HG03565 (cell line): ENCODE measurements around the gene ADGRG1.

Source experiments
- ATAC-seq: cut with Tn5 transposase; IDR thresholded peaks from one replicate; pipeline ENCODE4 v1.9.1; 2021; ENCODE audit warnings: mild to moderate bottlenecking, moderate library complexity; ENCODE audit not compliant: unreplicated experiment

The ADGRG1 gene

DNA sequence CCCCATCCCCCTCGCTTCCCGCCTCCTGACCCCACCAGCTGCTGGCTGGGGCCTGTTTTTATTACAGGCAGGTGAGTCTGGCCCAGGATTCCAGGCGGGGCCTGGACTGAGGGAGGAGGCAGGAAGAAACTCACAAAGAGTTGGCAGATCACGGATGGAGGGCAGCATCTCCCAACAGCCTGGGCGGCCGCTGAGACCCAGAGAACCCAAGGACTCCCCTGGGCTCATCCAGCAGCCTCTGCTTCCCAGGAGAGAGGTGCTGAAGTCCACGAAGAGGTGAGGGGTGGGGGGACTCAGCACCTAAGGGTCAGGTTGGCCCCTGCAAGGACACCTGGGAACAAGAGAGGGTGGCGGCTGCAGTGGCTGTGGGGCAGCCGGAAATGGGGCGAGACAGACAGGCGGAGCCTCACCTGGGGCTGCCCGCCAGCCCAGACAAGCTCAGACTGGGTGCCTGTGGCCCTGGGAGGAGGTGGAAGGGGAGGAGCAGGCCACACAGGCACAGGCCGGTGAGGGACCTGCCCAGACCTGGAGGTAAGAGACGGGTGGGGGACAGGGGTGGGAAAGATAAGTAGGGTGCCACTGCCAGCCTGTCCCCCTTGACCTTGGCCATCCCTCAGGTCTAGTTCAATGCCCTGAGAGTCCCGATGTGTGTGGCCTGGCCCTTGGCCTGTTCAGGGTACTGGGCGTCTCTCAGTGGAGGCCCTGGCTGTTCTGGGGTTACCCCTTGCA is 8.7 kb upstream of the ADGRG1 start:
- no peak for ATAC-seq

DNA sequence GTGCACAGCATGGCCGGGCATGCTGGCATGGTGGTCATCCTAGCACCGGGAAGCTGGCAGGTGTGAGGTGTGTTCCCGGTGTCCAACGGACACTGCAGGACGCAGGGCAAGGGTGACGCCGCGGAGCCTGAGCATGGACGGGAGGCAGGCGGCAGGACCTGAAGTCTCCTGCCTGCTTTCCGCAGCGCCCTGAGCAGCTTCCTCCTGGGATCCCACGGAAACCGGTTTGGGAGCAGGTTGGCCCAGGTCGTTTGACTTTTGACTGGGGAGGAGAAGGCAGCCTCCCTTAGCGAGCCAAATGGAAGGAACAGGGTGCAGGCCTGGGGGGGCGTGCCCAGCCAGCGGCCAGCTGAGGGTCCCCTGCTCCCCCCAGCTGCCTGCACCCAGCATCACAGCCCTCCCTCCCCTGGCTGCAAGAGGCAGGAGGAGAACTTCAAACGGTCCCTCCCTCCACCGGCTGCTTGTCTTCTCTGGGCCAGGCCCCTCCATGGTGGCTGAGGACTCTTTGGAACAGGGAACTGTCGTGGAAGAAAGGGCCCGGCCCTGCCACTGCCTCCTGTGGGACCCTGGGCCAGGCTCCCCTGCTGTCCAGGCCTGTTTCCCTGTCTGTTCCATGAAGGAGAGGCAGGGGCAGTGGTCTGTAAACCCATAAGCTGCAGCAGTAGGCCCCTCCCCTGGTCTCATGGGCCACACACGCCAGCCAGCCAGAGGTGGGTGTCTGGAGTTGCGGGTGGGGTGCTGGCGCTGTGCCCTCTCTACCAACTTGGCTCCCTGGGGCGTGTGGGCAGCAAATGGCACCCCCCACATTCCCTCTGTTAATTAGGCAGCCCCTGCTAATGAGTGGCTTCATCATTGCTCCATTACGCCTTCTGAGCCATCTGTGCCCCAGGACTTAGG is 7.8 kb upstream of the ADGRG1 start:
- ATAC-seq, result no peak

DNA sequence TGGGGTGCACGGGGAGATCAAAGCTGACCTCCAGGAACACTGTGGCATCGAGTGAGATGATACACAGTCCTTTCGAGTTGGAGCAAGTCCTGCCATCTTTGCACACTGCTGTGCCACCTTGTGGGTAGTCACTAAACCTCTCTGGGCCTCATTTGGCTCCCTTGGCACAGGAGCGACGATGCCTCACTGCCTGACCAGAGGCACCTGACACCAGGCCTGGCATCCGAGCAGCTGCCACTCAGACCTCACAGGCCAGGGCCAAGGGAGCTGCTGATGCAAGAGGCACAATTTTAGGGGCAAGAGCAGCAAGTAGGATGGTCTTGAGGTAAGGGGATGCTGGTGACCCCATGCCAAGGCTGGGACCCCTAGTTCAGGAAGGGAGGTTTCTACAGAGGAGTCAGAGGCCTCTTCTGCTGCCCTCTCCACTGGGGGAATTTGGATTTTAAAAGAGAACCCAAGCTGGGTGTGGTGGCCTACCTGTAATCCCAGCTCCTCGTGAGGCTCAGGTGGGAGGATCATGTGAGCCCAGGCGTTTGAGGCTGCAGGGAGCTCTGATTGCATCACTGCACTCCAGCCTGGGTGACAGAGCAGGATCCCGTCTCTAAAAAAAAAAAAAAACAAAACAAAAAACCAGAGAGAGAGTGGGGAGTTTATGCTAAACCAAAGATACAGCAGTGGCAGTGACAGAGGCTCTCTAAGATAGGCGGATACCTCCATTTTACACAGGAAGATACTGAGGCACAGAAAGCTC is 6.7 kb upstream of the ADGRG1 start:
- ATAC-seq, result no peak

DNA sequence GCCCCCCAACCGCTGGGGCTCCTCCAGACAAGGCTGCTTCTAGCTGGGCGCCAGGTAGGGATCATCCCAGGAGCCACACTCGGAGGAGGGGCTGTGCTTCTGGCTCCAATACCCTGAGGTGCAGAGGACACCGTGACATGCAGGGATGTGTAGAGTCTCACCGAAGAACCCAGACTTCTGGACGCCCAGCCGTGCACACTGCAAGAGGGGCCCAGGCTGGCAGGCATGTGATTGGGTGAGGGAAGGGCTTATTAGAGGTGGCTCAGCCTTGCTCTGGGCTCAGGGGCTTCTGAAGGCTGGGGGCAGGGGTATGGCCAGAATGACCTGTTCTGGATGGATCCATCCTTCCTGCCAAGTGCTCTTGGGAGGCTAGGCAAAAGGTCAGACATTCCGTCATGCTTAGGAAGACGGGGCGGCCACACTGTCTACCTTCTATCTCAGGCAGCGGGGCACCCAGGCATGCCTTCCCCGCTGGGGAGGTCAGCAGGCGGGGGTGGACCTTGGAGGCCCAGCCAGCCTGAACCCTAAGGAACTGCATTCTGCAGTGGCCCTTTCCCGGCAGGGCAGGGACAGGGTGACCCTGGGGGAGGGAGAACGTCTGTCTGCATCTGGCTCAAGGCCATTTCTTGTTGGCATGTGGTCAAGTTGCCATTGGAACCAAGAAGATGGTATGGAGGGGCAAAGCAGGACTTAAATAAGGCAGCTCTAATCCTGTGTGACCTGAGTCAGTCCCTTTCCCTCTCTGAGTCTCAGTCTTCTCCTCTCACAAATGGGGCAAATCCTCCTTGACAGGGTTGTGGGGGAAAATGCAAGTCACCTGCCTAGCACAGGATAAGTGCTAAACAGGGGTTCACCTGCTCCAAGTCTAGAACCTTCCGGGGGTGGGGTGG is 5.8 kb upstream of the ADGRG1 start:
- ATAC-seq, result no peak

DNA sequence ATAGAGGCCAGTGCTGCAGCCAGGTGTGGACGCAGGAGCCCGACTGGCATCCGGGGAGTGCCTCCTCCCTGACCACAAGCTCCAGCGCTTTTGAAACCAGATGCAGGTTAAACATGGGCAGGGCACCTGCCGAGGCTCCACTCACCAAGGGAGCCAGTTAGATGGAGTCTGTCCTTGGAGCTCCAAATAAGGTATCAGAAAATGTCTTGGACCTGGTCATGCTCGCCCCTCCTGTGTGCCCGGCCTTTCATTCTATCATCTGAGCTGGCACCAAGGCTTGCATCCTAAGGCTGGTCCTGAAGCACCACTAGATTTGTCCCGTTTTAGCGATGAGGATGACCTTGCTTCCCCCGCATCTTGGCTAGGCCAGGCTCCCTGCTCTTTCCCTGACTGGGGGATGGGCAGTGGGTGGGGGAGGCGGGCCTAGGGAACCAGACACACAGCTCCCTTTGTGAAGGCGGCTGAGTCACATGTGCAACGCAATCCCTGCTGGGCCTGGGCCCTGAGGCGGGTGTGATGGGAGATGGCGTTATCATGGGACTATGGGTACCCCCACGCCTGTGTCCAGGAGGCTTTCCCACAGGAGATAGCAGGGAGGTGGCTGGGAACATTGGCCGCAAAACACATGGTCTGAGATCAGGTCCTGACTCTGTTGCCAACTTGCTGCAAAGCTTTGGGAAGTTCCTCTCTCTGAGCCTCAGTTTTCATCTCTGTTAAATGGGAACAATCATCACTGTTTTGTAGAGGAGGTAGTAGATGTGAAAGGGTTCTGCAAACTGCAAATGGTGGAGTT is 5.0 kb upstream of the ADGRG1 start:
- no peak for ATAC-seq

DNA sequence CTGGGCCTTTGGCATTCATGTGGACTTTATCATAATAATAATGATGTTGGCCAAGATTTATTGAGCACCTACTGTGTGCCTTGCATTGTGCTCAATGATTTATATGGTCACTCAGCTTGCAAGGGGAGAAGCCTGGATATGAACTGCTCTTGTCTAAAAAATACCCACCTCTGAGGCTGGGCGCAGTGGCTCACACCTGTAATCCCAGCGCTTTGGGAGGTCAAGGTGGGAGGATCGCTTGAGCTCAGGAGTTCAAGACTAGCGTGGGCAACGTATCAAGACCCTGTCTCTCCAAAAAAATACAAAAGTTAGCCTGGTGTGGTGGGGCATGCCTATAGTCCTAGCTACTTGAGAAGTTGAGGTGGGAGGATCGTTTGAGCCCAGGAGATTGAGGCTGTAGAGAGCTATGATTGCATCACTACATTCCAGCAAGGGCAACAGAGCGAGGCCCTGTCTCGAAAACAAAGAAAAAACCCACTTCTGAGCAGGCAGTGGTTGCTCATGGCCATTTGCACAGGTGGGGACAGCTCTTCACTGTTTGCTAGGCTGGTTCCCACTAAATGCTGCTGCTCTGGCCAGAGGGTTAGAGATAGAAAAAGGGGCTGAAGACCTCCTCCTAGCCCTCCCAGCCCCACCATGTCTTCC is 4.3 kb upstream of the ADGRG1 start:
- ATAC-seq, result no peak

DNA sequence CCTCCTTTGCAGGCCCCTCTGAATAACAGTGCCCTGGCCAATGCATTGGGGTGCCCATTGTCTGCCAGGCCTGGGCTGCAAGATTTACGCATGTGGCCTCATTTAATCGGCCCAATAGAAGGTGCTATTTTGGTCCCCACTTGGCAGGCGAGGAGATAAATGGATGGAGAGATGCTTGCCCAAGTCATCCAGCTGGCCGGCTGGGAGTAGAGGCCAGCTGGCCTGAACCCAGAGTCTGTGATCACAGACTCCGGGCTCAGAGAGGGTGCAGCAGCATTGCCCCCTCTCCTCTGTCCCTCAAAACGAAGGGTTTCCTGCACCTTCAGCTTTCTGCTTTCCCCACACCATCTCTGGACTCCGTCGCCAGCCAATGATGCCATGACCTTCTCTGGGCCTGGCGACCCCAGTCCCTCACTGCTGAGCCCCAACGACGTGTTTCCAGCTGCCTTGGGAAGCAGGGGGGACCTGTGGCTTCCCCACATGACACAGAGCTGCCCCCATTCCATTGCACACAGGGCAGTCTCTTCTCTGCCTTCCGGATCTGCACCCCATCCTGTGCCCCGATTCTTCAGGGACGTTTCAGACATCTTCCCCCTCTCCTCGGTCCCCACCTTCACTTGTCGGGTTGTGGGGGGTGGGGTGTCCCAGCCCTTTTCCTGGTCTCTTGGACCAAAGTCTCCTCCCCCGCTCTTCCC is 3.5 kb upstream of the ADGRG1 start:
- no peak for ATAC-seq

DNA sequence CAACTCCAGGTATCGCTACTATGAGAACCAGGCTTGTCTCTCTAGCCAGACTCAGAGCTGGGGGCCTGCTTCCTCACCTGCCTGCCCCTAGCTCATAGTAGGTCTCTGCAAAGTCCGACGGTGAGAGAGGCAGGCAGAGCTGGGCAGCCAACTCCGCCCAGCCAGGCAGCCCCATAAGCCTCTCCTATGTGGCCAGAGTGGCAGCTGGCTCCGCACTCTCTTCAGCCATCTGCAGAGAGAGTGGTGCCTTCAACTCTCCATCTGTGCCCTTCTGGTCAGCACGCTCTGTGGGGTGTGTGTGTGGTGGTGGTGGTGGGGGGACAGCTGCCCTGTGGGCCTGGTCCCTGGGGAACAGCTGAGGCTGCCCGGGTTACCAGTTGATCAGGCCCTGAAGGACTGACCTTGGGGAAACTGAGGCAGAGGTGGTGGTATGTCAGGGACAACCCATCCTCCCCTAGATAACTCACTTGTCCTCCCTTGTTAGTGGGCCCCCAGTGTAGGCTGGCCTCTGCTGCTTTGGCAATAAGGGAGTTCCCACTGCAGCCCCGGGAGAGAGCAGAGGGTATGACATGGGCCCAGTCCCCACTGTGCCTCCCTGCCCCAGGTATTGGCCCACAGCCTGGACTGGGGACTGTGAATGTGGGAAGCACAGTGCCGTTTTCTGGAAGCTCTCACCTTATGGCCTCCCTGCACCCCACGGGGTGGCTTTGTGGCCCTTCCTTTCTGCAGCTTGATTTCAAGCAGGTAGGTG is 1.8 kb upstream of the ADGRG1 start:
- ATAC-seq, result no peak

DNA sequence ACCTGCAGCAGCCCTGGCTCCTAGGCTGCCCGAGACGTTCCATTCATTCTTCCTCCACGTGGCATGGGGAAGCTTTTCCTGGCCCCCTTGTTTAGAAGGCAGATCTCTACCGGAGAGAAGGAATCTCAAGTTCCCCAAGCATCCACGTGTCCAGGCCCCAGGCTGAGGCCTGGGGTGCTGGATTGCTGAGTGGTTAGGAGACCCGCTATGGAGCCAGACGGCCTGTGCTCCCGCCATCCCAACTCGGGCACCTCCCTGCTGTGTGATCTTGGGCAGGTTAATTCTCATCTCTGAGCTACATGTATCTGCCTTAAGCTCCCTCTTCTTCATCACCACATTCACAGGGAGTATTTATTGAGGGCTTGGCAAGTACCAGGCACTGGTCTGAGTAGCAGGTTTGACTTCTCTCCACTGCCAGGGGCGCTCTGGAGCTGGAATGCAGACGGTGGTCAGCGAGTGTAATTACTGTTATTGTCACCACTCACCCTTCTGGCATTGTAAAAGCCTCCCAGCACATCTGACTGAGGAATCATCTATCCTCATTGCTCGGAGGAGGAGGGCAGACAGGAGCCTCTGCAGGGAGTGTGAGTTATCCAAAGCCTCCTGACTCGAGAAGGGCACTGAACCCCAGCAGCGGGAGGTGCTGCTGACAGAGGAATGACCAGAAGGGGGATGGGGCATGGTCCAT is 1.1 kb upstream of the ADGRG1 start:
- ATAC-seq, result no peak

DNA sequence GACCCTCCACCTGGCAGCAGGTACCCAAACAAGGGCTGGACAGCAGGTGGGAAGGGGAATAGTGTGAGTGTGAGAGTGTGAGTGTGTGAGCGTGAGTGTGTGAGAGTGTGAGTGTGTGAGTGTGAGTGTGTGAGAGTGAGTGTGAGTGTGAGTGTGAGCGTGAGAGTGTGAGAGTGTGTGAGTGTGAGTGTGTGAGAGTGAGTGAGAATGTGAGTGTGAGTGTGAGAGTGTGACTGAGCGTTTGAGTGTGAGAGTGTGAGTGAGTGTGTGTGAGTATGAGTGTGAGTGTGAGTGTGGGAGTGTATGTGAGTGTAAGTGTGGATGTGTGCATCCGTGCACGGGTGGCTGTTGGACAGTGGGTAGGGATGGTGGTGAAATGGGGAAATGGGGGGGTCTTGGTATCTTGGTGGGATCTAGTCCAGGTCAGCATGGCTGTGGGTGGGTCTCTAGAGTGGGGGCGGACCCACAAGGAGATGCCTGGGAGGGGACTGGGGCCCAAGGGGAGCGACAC is 408 bp downstream of the ADGRG1 start:
- no peak for ATAC-seq

DNA sequence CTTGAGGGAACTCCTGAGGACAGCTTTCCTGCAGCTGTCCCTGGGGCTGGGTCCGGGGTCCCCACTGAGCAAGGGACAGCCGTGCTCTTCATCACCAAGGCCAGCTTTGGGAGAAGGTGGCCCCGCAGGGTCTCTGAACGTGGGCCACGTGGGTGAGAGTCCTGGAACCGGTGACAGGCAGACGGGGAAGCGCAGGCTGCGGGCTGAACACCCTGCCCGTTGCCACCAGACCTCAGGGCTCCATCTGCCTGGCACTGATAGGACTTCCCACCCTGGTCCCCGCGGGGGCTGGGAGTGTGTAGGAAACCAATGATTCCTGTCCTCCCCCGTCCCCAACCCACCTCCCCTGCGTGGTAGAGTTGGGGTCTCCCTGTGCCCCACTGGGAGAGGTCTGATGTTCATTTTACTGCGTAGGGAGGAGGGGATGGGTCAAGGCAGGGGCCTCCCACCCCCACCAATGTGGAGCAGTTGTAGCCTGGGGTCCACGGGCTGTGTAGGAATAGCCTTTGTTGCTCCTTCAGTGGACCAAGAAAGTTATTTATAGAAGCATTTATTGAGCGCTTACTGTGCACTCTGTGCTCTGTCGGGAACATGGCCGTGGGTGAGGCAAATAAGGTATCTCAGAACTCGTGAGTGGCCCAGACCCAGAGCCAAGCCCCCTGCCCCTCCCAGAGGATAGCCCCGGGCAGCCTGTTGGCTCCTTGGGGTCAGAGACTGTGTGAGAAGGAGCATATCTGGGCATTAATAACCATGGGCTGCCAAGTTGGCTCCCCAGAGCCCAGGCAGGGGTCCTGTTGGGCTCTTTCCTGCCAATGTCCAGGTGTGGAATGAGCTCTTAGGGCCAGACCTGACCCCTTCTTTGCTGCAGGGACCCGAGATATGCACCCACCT is 1.3 kb downstream of the ADGRG1 start:
- ATAC-seq, result no peak

DNA sequence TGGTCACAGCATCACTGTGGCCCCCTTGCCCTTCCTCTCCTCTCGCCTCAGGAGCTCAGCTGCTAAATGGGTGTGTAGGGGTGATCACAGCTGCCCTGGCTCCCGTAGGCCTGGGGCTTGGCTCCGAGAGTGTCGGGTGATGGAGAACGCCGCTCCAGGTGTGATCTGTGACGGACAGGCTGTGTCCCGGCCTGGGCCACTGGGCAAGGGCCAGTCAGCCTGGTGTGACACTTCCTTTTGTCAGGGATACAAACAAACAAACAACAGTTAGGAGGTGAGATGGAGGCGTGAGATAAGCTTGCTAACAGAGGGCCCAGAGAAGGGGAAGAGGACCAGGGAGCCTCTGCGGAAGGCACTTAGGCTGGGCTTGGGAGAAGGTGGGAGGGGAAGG is 2.0 kb downstream of the ADGRG1 start:
- no peak for ATAC-seq

DNA sequence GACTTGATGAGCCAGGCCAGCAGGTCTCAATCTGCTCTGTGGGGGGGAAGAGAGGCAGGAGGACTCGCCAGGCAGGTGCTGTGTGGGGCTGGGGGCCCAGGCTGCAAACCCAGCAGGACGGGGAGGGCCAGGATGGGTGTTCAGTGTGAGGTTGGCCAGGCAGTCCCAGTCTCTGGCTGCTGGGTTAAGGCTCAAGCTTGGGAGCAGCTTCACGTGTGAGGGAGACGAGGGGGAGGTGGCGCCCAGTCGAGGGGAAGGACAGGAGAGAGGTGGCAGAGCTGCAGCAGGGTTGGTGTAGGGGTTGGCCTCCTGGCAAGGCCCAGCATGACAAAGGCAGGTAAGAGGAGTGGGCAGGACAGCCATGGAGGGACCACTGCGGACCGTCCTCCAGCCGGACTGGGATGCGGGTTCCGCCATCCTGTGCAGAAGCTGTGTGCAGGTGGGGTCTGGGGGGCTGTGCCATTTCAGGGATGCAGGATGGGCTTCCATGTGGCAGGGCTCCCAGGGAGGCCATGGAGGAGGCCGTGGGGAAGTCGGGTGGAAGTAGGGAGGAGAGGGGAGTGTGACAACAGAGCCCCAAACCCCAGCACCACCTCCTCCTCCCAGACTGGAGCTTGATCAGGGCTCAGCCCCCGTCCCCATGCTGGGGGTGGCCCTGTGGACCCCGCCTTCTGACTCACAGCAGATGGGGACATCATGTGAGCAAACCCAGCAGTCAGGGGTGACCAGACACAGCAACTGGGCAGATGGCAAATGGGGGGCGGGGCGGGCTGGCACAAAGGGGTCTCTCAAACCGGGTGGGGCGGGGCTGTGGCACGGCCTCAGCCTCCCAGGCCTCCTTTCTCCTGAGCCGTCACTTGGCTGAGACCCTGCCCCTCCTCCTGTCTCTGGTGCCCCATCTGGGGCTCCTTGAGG is 2.8 kb downstream of the ADGRG1 start:
- no peak for ATAC-seq

DNA sequence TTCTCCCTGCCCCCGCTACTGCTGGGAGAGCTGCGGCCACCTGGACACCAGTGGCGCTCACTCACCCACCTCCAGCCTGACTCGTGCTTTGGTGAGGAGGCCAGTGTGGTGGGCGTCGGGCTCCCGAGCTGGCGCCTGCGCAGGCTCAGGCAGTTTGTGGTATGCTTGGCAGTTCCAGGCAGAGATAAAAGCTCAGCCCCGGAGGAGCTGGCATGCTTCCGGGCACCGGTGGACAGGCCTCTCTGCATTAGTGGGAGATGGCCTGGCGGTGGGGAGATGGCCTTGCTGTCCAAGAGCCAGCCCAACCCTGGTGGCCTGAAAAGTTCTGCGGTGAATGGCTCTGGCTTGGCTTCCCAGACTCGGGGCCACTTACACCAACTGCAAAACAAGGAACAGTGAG is 4.1 kb downstream of the ADGRG1 start:
- no peak for ATAC-seq

DNA sequence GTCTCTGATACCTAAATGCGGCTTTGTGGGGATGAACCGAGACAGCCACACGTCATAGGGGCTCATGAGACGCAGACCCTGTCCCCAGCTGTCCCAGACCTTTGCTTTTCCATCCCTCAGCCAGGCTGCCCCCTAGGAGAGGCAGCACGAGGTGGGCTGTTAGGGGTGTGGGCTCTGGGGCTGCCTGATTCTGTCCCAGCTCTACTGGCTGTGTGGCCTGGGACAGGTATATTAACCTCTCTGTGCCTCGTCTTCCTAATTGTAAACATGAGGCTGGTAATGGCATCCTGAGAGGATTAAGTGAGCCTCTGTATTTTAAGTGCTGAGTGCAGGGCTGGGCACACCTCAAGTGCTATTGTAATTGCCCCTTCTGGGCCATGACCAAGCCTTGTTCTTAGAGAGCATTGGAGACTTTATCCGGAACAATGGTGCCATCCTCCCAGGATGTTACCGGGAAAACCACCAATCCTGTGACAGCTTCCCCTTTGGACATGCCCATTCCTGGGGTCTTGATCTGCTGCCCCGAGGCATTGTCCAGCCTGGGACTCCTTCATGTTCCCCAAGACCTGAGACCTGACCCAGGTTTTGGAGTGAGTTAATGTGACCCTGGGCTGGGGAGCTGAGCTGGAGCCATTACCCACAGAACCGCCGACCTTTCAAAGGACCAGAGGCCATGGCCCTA is 5.1 kb downstream of the ADGRG1 start:
- no peak for ATAC-seq
